Gastrocnemius medialis (tissue), 4 donors: ENCODE results near the gene FBXL5. TPM values are rescaled to one million over a fixed set of nuclear protein-coding genes. Genes with fewer than 3 reads are reported as not detected.

Source experiments
- ATAC-seq, 2 donors: fragments of 150-250 bp; one replicate each; pipeline ENCODE4 v1.9.1; 2016
- DNase-seq, 2 donors: peaks; one replicate each; pipeline ENCODE4 v3.0.0-alpha.2; 2019
- H3K27ac ChIP-seq, 4 donors: fragments of 200-600 bp; sonication (generic); 1 replicate in 1 of 4; 2 replicates in 3 of 4; pipeline ENCODE4 v1.5.1; 2016 to 2018; ENCODE audit warnings: mild to moderate bottlenecking in 2 of 4, moderate library complexity in 1 of 4
- H3K27me3 ChIP-seq, 3 donors: fragments of 200-600 bp; sonication (generic) in 2 of 3; 1 replicate in 1 of 3; 2 replicates in 2 of 3; pipeline versions ENCODE4 v1.5.1 to v1.6.0; 2016 to 2019; ENCODE audit warnings: mild to moderate bottlenecking in 1 of 3, moderate library complexity in 1 of 3
- H3K36me3 ChIP-seq, 2 donors: fragments of 200-600 bp; sonication (generic) in 1 of 2; one replicate each; pipeline ENCODE4 v1.5.1; 2017 to 2018
- H3K4me1 ChIP-seq, 2 donors: fragments of 200-600 bp; sonication (generic) in 1 of 2; one replicate each; pipeline ENCODE4 v1.5.1; 2016 to 2017; ENCODE audit warnings: mild to moderate bottlenecking in 2 of 2
- H3K4me3 ChIP-seq, 4 donors: fragments of 200-600 bp; sonication (generic) in 3 of 4; 1 replicate in 1 of 4; 2 replicates in 3 of 4; pipeline ENCODE4 v1.5.1; 2016 to 2019; ENCODE audit warnings: mild to moderate bottlenecking in 2 of 4
- H3K9me3 ChIP-seq, 3 donors: fragments of 200-600 bp; sonication (generic) in 2 of 3; 1 replicate in 1 of 3; 2 replicates in 2 of 3; pipeline ENCODE4 v1.5.1; 2016 to 2019
- CTCF ChIP-seq, 5 experiments: fragments of 450-650 bp in 3 of 5; fragments of 200-600 bp in 2 of 5; sonication (generic) in 2 of 5; IDR thresholded peaks in 4 of 5; conservative IDR thresholded peaks in 1 of 5; 1 replicate in 4 of 5; 2 replicates in 1 of 5; pipeline ENCODE4 v1.5.1; 2016 to 2019; ENCODE audit warnings: antibody characterized with exemption in 5 of 5, mild to moderate bottlenecking in 3 of 5, moderate library complexity in 3 of 5
- POLR2A ChIP-seq, 2 donors: fragments of 450-650 bp; IDR thresholded peaks; one replicate each; pipeline ENCODE4 v1.6.1; 2017; ENCODE audit warnings: antibody characterized with exemption in 2 of 2, mild to moderate bottlenecking in 2 of 2, moderate library complexity in 2 of 2
- in situ Hi-C, 4 donors: fragments of 200-750 bp; cut with MboI; loops; one replicate each; pipeline versions ENCODE4 v1.15.0 to v1.8.0; 2017; ENCODE audit warnings: low sequenced_read_pairs in 4 of 4
- intact Hi-C: fragments of 100-400 bp; cut with DNase I; formaldehyde crosslinking; loops from one replicate; pipeline ENCODE4 v1.15.1; 2023; ENCODE audit warnings: low total_unique reads
- total RNA-seq, 4 donors: library from RNA; depleted of rRNA; stranded (reverse); fragments of >200 nt; gene quantifications; one replicate each; pipeline versions ENCODE4 v1.1.0 to v1.2.3, GENCODE V29; 2016

The FBXL5 gene
- total RNA-seq, 4 donors from 2014 or later, result 81.7 to 106 (median 89.8) TPM

- H3K4me3 ChIP-seq, result no peak overlapping the region
Measured at GRCh38 chr4:15674926-15675325, 19.8 kb upstream of the FBXL5 start.

GRCh38 chr4:15674046-15674445 is 18.9 kb upstream of the FBXL5 start:
- H3K36me3 ChIP-seq, result no peaks in the 10 kb centered on the region
- ATAC-seq (no peak), DNase-seq (no peak)
- H3K4me1 ChIP-seq, result no peaks in the 10 kb centered on the region
- in situ Hi-C loops, result loop anchor here in 3 of 4 donors (25.0 kb wide), 3 partner anchors 187 to 662 kb away; partner anchors contain the start of gene CPEB2 (in 1 of the 3)
- intact Hi-C loops, result no loop called here
- no peak overlapping the region for H3K4me3 ChIP-seq
- no peak overlapping the region for H3K27ac ChIP-seq
- no peaks in the 10 kb centered on the region for H3K9me3 ChIP-seq
- H3K27me3 ChIP-seq, result no peaks in the 10 kb centered on the region
- TF ChIP-seq CTCF (IDR thresholded peaks at IDR 0.05 in 4 of 5, conservative IDR thresholded peaks at IDR 0.05 in 1 of 5) (no peak), POLR2A (IDR thresholded peaks at IDR 0.05) (no peak)

More at GRCh38 chr4:15674926-15675325, 19.8 kb upstream of the FBXL5 start:
- in situ Hi-C loops, result loop anchor here in 3 of 4 donors (25.0 kb wide), 3 partner anchors 188 to 663 kb away; partner anchors contain the start of gene CPEB2 (in 1 of the 3)
- intact Hi-C loops, result no loop called here
- no peaks in the 10 kb centered on the region for H3K9me3 ChIP-seq
- no peak overlapping the region for H3K27ac ChIP-seq
- DNase-seq, result no peak
- no peak for ATAC-seq
- no peaks in the 10 kb centered on the region for H3K36me3 ChIP-seq
- no peaks in the 10 kb centered on the region for H3K27me3 ChIP-seq
- TF ChIP-seq CTCF (IDR thresholded peaks at IDR 0.05 in 4 of 5, conservative IDR thresholded peaks at IDR 0.05 in 1 of 5) (no peak), POLR2A (IDR thresholded peaks at IDR 0.05) (no peak)
- H3K4me1 ChIP-seq, result no peaks in the 10 kb centered on the region

DNA sequence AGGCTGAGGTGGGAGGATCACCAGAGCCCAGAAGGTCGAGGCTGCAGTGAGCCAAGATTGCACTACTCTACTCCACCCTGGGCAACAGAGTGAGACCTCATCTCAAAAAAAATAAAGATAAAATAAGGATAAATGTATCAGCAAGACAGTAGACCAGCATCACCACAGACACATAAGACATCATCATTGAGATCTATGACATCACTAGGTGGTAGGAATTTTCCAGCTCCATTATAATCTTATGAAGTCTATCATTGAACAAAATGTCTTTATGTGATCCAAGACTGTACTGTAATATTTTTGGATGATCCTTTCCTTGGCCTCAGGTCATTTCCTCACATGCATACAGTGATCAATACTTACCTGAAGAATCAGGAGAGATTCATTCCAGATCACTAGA is 18.2 kb upstream of the FBXL5 start:
- H3K36me3 ChIP-seq, result no peaks in the 10 kb centered on the region
- no peak overlapping the region for H3K4me3 ChIP-seq
- H3K27me3 ChIP-seq, result no peaks in the 10 kb centered on the region
- no peak overlapping the region for H3K27ac ChIP-seq
- no peaks in the 10 kb centered on the region for H3K4me1 ChIP-seq
- in situ Hi-C loops (loop anchor here in 3 of 4 donors (25.0 kb wide), 3 partner anchors 186 to 661 kb away; partner anchors contain the start of gene CPEB2 (in 1 of the 3)), intact Hi-C loops (no loop called here)
- no peak for DNase-seq
- TF ChIP-seq CTCF (IDR thresholded peaks at IDR 0.05 in 4 of 5, conservative IDR thresholded peaks at IDR 0.05 in 1 of 5) (no peak), POLR2A (IDR thresholded peaks at IDR 0.05) (no peak)
- no peaks in the 10 kb centered on the region for H3K9me3 ChIP-seq
- ATAC-seq, result no peak

GRCh38 chr4:15672101-15672500 is 16.9 kb upstream of the FBXL5 start:
- TF ChIP-seq POLR2A (IDR thresholded peaks at IDR 0.05) (no peak), CTCF (IDR thresholded peaks at IDR 0.05 in 4 of 5, conservative IDR thresholded peaks at IDR 0.05 in 1 of 5) (no peak)
- Histone ChIP-seq H3K27me3 (no peaks in the 10 kb centered on the region), H3K4me3 (no peak overlapping the region), H3K9me3 (no peaks in the 10 kb centered on the region), H3K4me1 (no peaks in the 10 kb centered on the region), H3K36me3 (no peaks in the 10 kb centered on the region), H3K27ac (no peak overlapping the region)
- ATAC-seq (no peak), DNase-seq (no peak)
- in situ Hi-C loops, result loop anchor here in 3 of 4 donors (25.0 kb wide), 3 partner anchors 185 to 660 kb away; partner anchors contain the start of gene CPEB2 (in 1 of the 3)
- intact Hi-C loops, result no loop called here

DNA sequence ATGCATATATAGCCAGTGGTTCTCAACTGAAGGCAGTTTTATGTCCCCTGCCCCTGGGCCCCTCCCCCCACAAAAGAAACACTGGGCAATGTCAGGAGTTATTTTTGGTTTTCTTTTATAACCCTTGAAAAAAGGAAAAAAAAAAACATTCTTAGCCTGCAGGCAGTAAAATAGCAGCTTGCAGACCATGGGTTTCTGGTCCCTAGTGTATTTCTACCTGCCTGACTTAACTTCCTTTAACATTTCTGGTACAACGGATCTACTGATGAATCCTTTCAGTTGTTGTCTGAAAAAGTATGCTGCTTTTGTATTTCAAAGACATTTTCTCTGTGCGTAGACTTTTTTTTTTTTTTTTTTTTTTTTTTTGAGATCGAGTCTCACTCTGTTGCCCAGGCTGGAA is 15.4 kb upstream of the FBXL5 start:
- no peak for ATAC-seq
- intact Hi-C loops, result no loop called here

More for the DNA sequence above, 15.4 kb upstream of the FBXL5 start:
- no peaks in the 10 kb centered on the region for H3K9me3 ChIP-seq
- peaks cover 0 to 10% of the 10 kb centered on the region in 2 donors for H3K4me1 ChIP-seq
- no peak for DNase-seq
- no peak overlapping the region for H3K4me3 ChIP-seq
- in situ Hi-C loops, result loop anchor here in 3 of 4 donors (25.0 kb wide), 3 partner anchors 183 to 658 kb away; partner anchors contain the start of gene CPEB2 (in 1 of the 3)
- no peaks in the 10 kb centered on the region for H3K36me3 ChIP-seq
- TF ChIP-seq CTCF (IDR thresholded peaks at IDR 0.05 in 4 of 5, conservative IDR thresholded peaks at IDR 0.05 in 1 of 5), result no peak
- no peak for TF ChIP-seq POLR2A (IDR thresholded peaks at IDR 0.05)
- no peak overlapping the region for H3K27ac ChIP-seq
- no peaks in the 10 kb centered on the region for H3K27me3 ChIP-seq
